Measurements from ENCODE around the gene DEDD2.

DNA sequence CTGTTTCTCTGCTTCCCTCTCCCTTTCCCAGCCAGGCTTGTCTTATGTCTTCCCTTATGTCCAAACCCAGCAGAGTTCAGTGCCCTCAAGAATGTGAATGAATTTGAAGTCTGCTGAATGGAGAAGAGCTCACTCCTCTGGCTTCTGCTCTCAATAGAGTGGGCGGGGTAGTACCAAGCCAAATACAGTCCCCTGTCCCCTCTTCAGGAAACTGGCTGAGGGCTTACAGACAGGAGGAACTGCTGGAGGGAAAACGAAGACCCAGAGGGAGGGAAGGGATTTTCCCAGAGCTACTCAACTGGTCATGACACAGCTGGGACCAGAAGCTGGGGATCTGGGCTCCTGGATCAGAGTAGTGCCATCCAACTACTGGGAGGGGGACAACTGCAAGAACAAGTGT lies 52.3 kb downstream of the DEDD2 start:
- TF ChIP-seq POLR2A (IDR thresholded peaks at IDR 0.05), result no peak
- TF ChIP-seq EP300 (IDR thresholded peaks at IDR 0.05), result no peak
